Caki2 (cell line): ENCODE results near the gene ATM. TPM values are rescaled to one million over a fixed set of nuclear protein-coding genes. Genes with fewer than 3 reads are reported as not detected.
"Not testable (repeated sequence)": the region's sequence is repeated elsewhere in the genome, so short reads cannot be mapped to it uniquely, and the experiment has no call there.

Experiments
- DNase-seq: peaks from one replicate; pipeline ENCODE4 v3.0.0-alpha.2; 2015; ENCODE audit warnings: low read depth
- in situ Hi-C: cut with HindIII; loops from 2 replicates; pipeline ENCODE4 v1.10.0; 2016; ENCODE audit warnings: low sequenced_read_pairs, low pct_unique_long_range_greater_than_20kb, mixed read lengths
- total RNA-seq: library from RNA; depleted of rRNA; stranded (reverse); fragments of >200 nt; shearing (Covaris generic); gene quantifications from 2 replicates; pipeline ENCODE4 v1.2.3, GENCODE V29; 2014; ENCODE audit warnings: low replicate concordance

The ATM gene
- total RNA-seq, 1 experiment from 2014 or later, result 23.8 TPM

GRCh38 chr11:108246308-108246707 lies 23.4 kb downstream of the ATM start:
- in situ Hi-C loops, result no loop called here
- DNase-seq, result no peak

- no peak for DNase-seq
- in situ Hi-C loops, result no loop called here
These were observed 24.0 kb downstream of the ATM start for GRCh38 chr11:108246885-108247284.

GRCh38 chr11:108253176-108253575 lies 30.3 kb downstream of the ATM start:
- in situ Hi-C loops, result no loop called here
- DNase-seq, result no peak

- no peak for DNase-seq
- in situ Hi-C loops, result no loop called here
These were observed 46.7 kb downstream of the ATM start for GRCh38 chr11:108269583-108269982.

GRCh38 chr11:108276985-108277616 lies 54.2 kb downstream of the ATM start:
- in situ Hi-C loops, DNase-seq: not testable (repeated sequence)

- DNase-seq, result no peak
- in situ Hi-C loops, result no loop called here
These were observed 55.7 kb downstream of the ATM start for GRCh38 chr11:108278546-108278945.

GRCh38 chr11:108278954-108279353 lies 56.1 kb downstream of the ATM start:
- DNase-seq, result no peak
- in situ Hi-C loops, result no loop called here

GRCh38 chr11:108286370-108286769 lies 63.5 kb downstream of the ATM start:
- no peak for DNase-seq
- in situ Hi-C loops, result no loop called here

GRCh38 chr11:108286956-108287355 lies 64.1 kb downstream of the ATM start:
- DNase-seq, result no peak
- in situ Hi-C loops, result no loop called here

GRCh38 chr11:108289066-108289465 lies 66.2 kb downstream of the ATM start:
- not testable (repeated sequence) for DNase-seq

GRCh38 chr11:108289699-108290098 lies 66.8 kb downstream of the ATM start:
- in situ Hi-C loops, result no loop called here
- peak; percentile 30 for DNase-seq

More at GRCh38 chr11:108289066-108289465, 66.2 kb downstream of the ATM start:
- in situ Hi-C loops, result not testable (repeated sequence)

- in situ Hi-C loops, result no loop called here
- no peak for DNase-seq
These were observed 70.4 kb downstream of the ATM start for GRCh38 chr11:108293229-108293628.

GRCh38 chr11:108302121-108302785 lies 79.4 kb downstream of the ATM start:
- in situ Hi-C loops, result no loop called here
- DNase-seq, result no peak

- DNase-seq, result no peak
- in situ Hi-C loops, result no loop called here
These were observed 84.9 kb downstream of the ATM start for GRCh38 chr11:108307751-108308150.

GRCh38 chr11:108313444-108313843 lies 90.6 kb downstream of the ATM start:
- no peak for DNase-seq
- in situ Hi-C loops, result no loop called here

- in situ Hi-C loops, result no loop called here
- DNase-seq, result no peak
These were observed 93.2 kb downstream of the ATM start for GRCh38 chr11:108316061-108316460.

GRCh38 chr11:108319541-108320145 lies 96.8 kb downstream of the ATM start:
- no peak for DNase-seq
- in situ Hi-C loops, result no loop called here

GRCh38 chr11:108322666-108323065 lies 99.8 kb downstream of the ATM start:
- no peak for DNase-seq
- in situ Hi-C loops, result no loop called here

- in situ Hi-C loops, result no loop called here
- DNase-seq, result no peak
These were observed 101.7 kb downstream of the ATM start for GRCh38 chr11:108324587-108324986.
